HG03439 (cell line): ENCODE measurements around the gene SRSF7.
A peak's percentile ranks its signal among the peaks of the same experiment; 100 is the strongest.
"Not testable (repeated sequence)": the region's sequence is repeated elsewhere in the genome, so short reads cannot be mapped to it uniquely, and the experiment has no call there.

Experiments
- ATAC-seq: cut with Tn5 transposase; IDR thresholded peaks from one replicate; pipeline ENCODE4 v1.9.1; 2021; ENCODE audit warnings: mild to moderate bottlenecking, moderate library complexity; ENCODE audit not compliant: unreplicated experiment

The SRSF7 gene

GRCh38 chr2:38754506-38754905, 3.3 kb upstream of the SRSF7 start:
- no peak for ATAC-seq

GRCh38 chr2:38754049-38754448, 2.9 kb upstream of the SRSF7 start:
- ATAC-seq = no peak

GRCh38 chr2:38751596-38752410, 642 bp upstream of the SRSF7 start:
- peak; percentile 5 for ATAC-seq

- ATAC-seq = peak; percentile 27
These were observed 910 bp downstream of the SRSF7 start for GRCh38 chr2:38750011-38750890.

GRCh38 chr2:38748943-38749804, 2.0 kb downstream of the SRSF7 start:
- ATAC-seq = no peak

GRCh38 chr2:38748391-38748790, 2.8 kb downstream of the SRSF7 start:
- ATAC-seq = no peak

- ATAC-seq = no peak
These were observed 3.3 kb downstream of the SRSF7 start for GRCh38 chr2:38747819-38748218.

- ATAC-seq = no peak
These were observed 4.1 kb downstream of the SRSF7 start for GRCh38 chr2:38747007-38747424.

- ATAC-seq = no peak
These were observed 5.9 kb downstream of the SRSF7 start for GRCh38 chr2:38745267-38745666.

- no peak for ATAC-seq
These were observed 6.8 kb downstream of the SRSF7 start for GRCh38 chr2:38744399-38744780.

GRCh38 chr2:38743672-38744398, 7.3 kb downstream of the SRSF7 start:
- ATAC-seq = no peak

- no peak for ATAC-seq
These were observed 8.2 kb downstream of the SRSF7 start for GRCh38 chr2:38742797-38743559.

- ATAC-seq = no peak
These were observed 10.1 kb downstream of the SRSF7 start for GRCh38 chr2:38740851-38741731.

- no peak for ATAC-seq
These were observed 11.6 kb downstream of the SRSF7 start for GRCh38 chr2:38739524-38739923.

GRCh38 chr2:38737925-38738324, 13.2 kb downstream of the SRSF7 start:
- no peak for ATAC-seq

- not testable (repeated sequence) for ATAC-seq
These were observed 14.0 kb downstream of the SRSF7 start for GRCh38 chr2:38737000-38737698.

GRCh38 chr2:38735999-38736320, 15.2 kb downstream of the SRSF7 start:
- ATAC-seq = no peak
